ENCODE results near the gene CALY. TPM values are rescaled to one million over a fixed set of nuclear protein-coding genes. Genes with fewer than 3 reads are reported as not detected.

CALY gene
- total RNA-seq, 2 experiments from 2014 or later: 3.8 to 3.9 TPM

DNA sequence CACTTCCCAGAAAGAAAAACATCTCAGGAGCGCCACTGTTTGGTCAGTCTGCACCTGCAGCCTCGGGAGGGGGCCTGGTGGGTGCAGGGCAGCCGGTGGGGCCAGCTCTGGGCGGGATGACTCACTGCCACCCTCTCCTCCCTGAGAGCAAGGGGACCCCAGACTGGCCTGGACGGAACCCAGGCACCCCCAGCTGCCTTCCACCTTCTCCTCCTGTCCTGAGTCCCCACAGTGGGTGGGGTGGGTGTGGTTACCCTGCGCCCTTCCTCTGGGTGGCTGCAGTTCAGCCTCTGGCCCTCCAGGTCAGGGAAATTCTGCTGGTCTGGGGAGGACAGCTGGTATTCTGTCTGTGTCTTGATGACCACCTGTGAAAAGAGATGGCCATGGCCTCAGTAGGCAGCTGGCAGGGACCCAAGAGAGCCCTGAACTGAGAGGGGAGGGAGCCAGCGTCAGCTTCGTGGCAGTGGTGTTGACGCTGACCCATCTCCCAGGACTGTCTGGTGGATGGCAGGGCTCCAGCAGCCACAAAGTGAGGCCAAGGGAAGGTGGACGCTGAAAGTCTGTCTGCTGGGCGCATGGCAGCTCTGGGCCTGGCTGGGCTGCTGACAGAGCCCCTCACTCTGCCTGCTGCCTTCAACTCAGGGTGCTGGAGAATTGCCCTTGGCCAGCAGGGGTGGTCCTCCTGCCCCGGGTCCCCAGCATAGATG, 8.9 kb downstream of the CALY start:
- no peak overlapping the region for H3K4me3 Mint-ChIP-seq
- no peak for DNase-seq

DNA sequence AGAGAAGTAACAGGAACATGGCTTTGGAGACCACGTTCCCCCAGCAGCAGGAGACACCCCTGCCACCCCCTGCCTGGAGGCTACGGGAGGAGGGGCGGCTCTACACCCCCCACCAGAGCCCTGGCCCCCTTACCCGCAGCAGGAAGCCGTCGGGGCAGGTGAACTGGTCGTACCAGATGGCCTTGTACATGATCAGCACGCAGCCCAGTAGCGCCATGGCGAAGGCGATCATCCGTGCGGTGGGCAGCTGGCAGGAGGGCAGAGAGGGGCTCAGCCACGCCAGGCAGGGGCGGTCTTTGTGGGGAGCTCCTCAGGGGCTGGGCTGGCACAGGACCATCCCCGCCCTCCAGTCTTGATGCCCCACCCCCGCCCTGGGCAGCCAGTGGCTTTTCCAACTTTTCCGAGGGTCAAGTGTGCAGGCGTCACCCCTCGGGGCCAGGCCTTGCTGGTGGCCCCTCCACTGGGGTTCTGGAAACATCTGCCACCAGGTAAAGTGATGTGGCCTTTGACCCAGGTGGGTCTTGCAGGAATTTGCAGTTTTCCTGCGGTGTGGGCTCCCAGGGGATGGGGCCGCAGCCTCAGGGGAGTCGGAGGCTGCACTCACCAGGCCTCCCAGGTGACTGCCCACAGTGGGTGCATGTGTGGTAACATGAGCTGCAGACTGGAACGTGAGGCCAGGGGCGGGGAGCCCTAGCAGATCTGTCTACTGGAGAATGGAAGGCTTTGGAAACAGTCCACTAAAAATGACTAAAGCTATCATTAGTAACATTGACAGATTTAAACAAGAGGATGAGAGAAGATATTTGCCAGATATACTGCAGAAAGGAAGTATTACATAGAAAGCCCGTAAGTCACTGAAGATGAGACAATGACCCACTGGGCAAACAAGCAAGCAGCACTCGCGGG, 9.7 kb downstream of the CALY start:
- H3K27me3 Mint-ChIP-seq: peaks cover 45% of the 10 kb centered on the region
- Histone ChIP-seq H3K36me3 (ENCODE audit: insufficient read depth, low read length) (no peaks in the 10 kb centered on the region), H3K4me1 (ENCODE audit: insufficient read depth, low read length) (peaks cover 30% of the 10 kb centered on the region), H3K4me3 (ENCODE audit: low read length) (no peak overlapping the region), H3K27ac (ENCODE audit: low read depth in 1 of 2, low read length in 2 of 2) (no peak overlapping the region), H3K9me3 (ENCODE audit: control insufficient read depth in 1 of 2, insufficient read depth in 1 of 2, low read length in 2 of 2) (peaks cover 0 to 28% of the 10 kb centered on the region in 2 experiments), H3K27me3 (ENCODE audit: control insufficient read depth in 1 of 2, insufficient read depth in 2 of 2, low read length in 2 of 2) (peaks cover 42 to 43% of the 10 kb centered on the region in 2 experiments)
- ChIA-PET CTCF (no interaction called here), POLR2A (no interaction called here)
- H3K27ac Mint-ChIP-seq: no peak overlapping the region
- intact Hi-C loops (cut with DNase I, micrococcal nuclease): loop anchor here in 1 of 2 experiments (5.0 kb wide), 2 partner anchors 65 to 110 kb away; partner anchors contain the start of gene MTG1
- TF ChIP-seq CTCF (IDR thresholded peaks at IDR 0.05): no peak
- no peaks in the 10 kb centered on the region for H3K9me3 Mint-ChIP-seq
- no peak overlapping the region for H3K4me3 Mint-ChIP-seq
- no peak for ATAC-seq (ENCODE audit: poor library complexity)
- DNase-seq: no peak
- peaks cover 12% of the 10 kb centered on the region for H3K4me1 Mint-ChIP-seq (ENCODE audit: low read depth)
- H3K36me3 Mint-ChIP-seq (ENCODE audit: low read depth): no peaks in the 10 kb centered on the region

More for the DNA sequence above, 8.9 kb downstream of the CALY start:
- ATAC-seq (ENCODE audit: poor library complexity): no peak
- Histone ChIP-seq H3K9me3 (ENCODE audit: control insufficient read depth in 1 of 2, insufficient read depth in 1 of 2, low read length in 2 of 2) (peaks cover 0 to 28% of the 10 kb centered on the region in 2 experiments), H3K4me3 (ENCODE audit: low read length) (no peak overlapping the region), H3K27ac (ENCODE audit: low read depth in 1 of 2, low read length in 2 of 2) (no peak overlapping the region), H3K36me3 (ENCODE audit: insufficient read depth, low read length) (no peaks in the 10 kb centered on the region), H3K27me3 (ENCODE audit: control insufficient read depth in 1 of 2, insufficient read depth in 2 of 2, low read length in 2 of 2) (peaks cover 42 to 43% of the 10 kb centered on the region in 2 experiments), H3K4me1 (ENCODE audit: insufficient read depth, low read length) (peaks cover 30% of the 10 kb centered on the region)
- H3K4me1 Mint-ChIP-seq (ENCODE audit: low read depth): peaks cover 16% of the 10 kb centered on the region
- no peak overlapping the region for H3K27ac Mint-ChIP-seq
- ChIA-PET POLR2A (interaction anchor here (0.6 kb wide), 1 partner anchor 181 kb away, joined by 5 read pairs; no protein-coding TSS in a partner anchor), CTCF (no interaction called here)
- no peak for TF ChIP-seq CTCF (IDR thresholded peaks at IDR 0.05)
- peaks cover 4% of the 10 kb centered on the region for H3K9me3 Mint-ChIP-seq
- intact Hi-C loops (cut with DNase I, micrococcal nuclease): loop anchor here (2.0 to 5.0 kb wide), 3 partner anchors 51 to 109 kb away; partner anchors contain the start of genes MTG1 (in 1 of the 2) and PAOX (in 1 of the 2)
- peaks cover 50% of the 10 kb centered on the region for H3K27me3 Mint-ChIP-seq
- H3K36me3 Mint-ChIP-seq (ENCODE audit: low read depth): peaks cover 3% of the 10 kb centered on the region

DNA sequence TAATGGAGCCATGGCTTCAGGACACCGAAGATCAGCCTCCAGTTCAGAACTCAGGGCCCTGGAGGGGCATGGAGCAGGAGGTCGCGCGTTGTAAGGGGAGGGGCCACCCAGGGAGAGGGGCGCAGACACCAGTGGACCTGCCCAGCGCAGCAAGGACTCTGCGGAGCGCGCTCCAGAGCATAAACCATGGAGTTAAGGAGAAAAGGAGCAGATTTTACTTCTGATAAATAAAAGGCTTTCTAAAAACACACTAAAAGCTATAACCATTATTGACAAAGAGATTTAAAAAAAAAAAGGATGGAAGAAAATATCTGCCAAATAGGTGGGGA, 10.5 kb downstream of the CALY start:
- CTCF ChIA-PET: no interaction called here
- Mint-ChIP-seq H3K4me3 (peak overlapping the region; percentile 30), H3K36me3 (ENCODE audit: low read depth) (no peaks in the 10 kb centered on the region), H3K4me1 (ENCODE audit: low read depth) (peaks cover 12% of the 10 kb centered on the region), H3K9me3 (no peaks in the 10 kb centered on the region), H3K27me3 (peaks cover 45% of the 10 kb centered on the region), H3K27ac (no peak overlapping the region)
- Histone ChIP-seq H3K4me1 (ENCODE audit: insufficient read depth, low read length) (peaks cover 30% of the 10 kb centered on the region), H3K27me3 (ENCODE audit: control insufficient read depth in 1 of 2, insufficient read depth in 2 of 2, low read length in 2 of 2) (peaks cover 42 to 43% of the 10 kb centered on the region in 2 experiments), H3K4me3 (ENCODE audit: low read length) (no peak overlapping the region), H3K9me3 (ENCODE audit: control insufficient read depth in 1 of 2, insufficient read depth in 1 of 2, low read length in 2 of 2) (peaks cover 0 to 28% of the 10 kb centered on the region in 2 experiments), H3K36me3 (ENCODE audit: insufficient read depth, low read length) (no peaks in the 10 kb centered on the region), H3K27ac (ENCODE audit: low read depth in 1 of 2, low read length in 2 of 2) (no peak overlapping the region)
- no peak for DNase-seq
- POLR2A ChIA-PET: no interaction called here
- no peak for ATAC-seq (ENCODE audit: poor library complexity)
- TF ChIP-seq CTCF (IDR thresholded peaks at IDR 0.05): no peak
- intact Hi-C loops (cut with DNase I, micrococcal nuclease): loop anchor here in 1 of 2 experiments (5.0 kb wide), 2 partner anchors 66 to 111 kb away; partner anchors contain the start of gene MTG1
